Keratinocyte (primary cell): ENCODE results near the gene PTPRN2. TPM values are rescaled to one million over a fixed set of nuclear protein-coding genes. Genes with fewer than 3 reads are reported as not detected.

Source experiments
- DNase-seq: peaks from one replicate; pipeline ENCODE4 v3.0.0-alpha.2; 2011; ENCODE audit warnings: low read depth, missing footprints, low spot score
- FAIRE-seq: peaks from 2 replicates; lab custom pipeline; 2011; peaks lifted over from hg19 to GRCh38; lab: Jason Lieb, UNC
- H2AFZ ChIP-seq: 2 replicates; pipeline ENCODE4 v1.6.0; 2012; ENCODE audit warnings: low read length, control low read depth, inconsistent platforms; ENCODE audit not compliant: control insufficient read depth
- H3K27ac ChIP-seq: 2 replicates; pipeline ENCODE4 v1.5.1; 2011; ENCODE audit warnings: low read length; ENCODE audit not compliant: control insufficient read depth, insufficient read depth
- H3K27me3 ChIP-seq: 3 replicates; pipeline ENCODE4 v1.6.0; 2011; ENCODE audit warnings: low read length; ENCODE audit not compliant: control insufficient read depth, insufficient read depth; ENCODE audit errors: extremely low read depth
- H3K36me3 ChIP-seq, 2 experiments: 2 replicates in 1 of 2; 3 replicates in 1 of 2; pipeline ENCODE4 v1.5.1; 2011; ENCODE audit warnings: low read length in 2 of 2, mild to moderate bottlenecking in 1 of 2; ENCODE audit not compliant: control insufficient read depth in 2 of 2, insufficient read depth in 2 of 2; ENCODE audit errors: extremely low read depth in 1 of 2
- H3K4me1 ChIP-seq: 3 replicates; pipeline ENCODE4 v1.5.1; 2011; ENCODE audit warnings: low read length; ENCODE audit not compliant: control insufficient read depth, insufficient read depth; ENCODE audit errors: extremely low read depth
- H3K4me2 ChIP-seq: 3 replicates; pipeline ENCODE4 v1.6.0; 2011; ENCODE audit warnings: low read depth, low read length; ENCODE audit not compliant: control insufficient read depth, insufficient read depth; ENCODE audit errors: extremely low read depth
- H3K4me3 ChIP-seq, 3 experiments: fragments of 200-600 bp in 1 of 3; sonication (generic) in 1 of 3; 2 replicates in 2 of 3; 3 replicates in 1 of 3; pipeline ENCODE4 v1.5.1; 2011 to 2016; ENCODE audit warnings: low read length in 3 of 3, mild to moderate bottlenecking in 3 of 3, control low read depth in 2 of 3, inconsistent platforms in 1 of 3, low read depth in 1 of 3, mixed read lengths in 1 of 3, mixed run types in 1 of 3, moderate library complexity in 1 of 3; ENCODE audit not compliant: control insufficient read depth in 2 of 3, insufficient read depth in 2 of 3; ENCODE audit errors: extremely low read depth in 1 of 3
- H3K79me2 ChIP-seq: 2 replicates; pipeline ENCODE4 v1.6.0; 2012; ENCODE audit warnings: low read length; ENCODE audit not compliant: control insufficient read depth, insufficient read depth
- H3K9ac ChIP-seq: 3 replicates; pipeline ENCODE4 v1.6.0; 2011; ENCODE audit warnings: low read length; ENCODE audit not compliant: control insufficient read depth, insufficient read depth; ENCODE audit errors: extremely low read depth
- H3K9me1 ChIP-seq: 3 replicates; pipeline ENCODE4 v1.6.0; 2011; ENCODE audit warnings: low read length; ENCODE audit not compliant: control insufficient read depth, insufficient read depth; ENCODE audit errors: extremely low read depth
- H3K9me3 ChIP-seq: 2 replicates; pipeline ENCODE4 v1.5.1; 2012; ENCODE audit warnings: low read depth, low read length; ENCODE audit not compliant: control insufficient read depth
- H4K20me1 ChIP-seq: 3 replicates; pipeline ENCODE4 v1.6.0; 2011; ENCODE audit warnings: low read length; ENCODE audit not compliant: control insufficient read depth, insufficient read depth; ENCODE audit errors: extremely low read depth
- EZH2 ChIP-seq: IDR thresholded peaks from one replicate; pipeline ENCODE4 v1.6.1; 2012; ENCODE audit warnings: inconsistent platforms, mild to moderate bottlenecking, low read length, moderate library complexity
- dilution Hi-C: fragments of 300-500 bp; cut with MboI; formaldehyde crosslinking; loops from one replicate; pipeline ENCODE4 v1.7.0; 2020; ENCODE audit warnings: low sequenced_read_pairs; ENCODE audit not compliant: extremely low pct_ligation_motif_present
- polyA plus RNA-seq, 5 experiments: library from polyadenylated mRNA; depleted of rRNA in 3 of 5; stranded (reverse) in 3 of 5; stranded (forward) in 1 of 5; unstranded in 1 of 5; fragments of >200 nt; gene quantifications; 1 replicate in 1 of 5; 2 replicates in 3 of 5; 3 replicates in 1 of 5; pipeline versions ENCODE4 v1.2.1 to v1.2.3, GENCODE V29; 2011 to 2012; ENCODE audit warnings: missing spikeins in 2 of 5, low read depth in 1 of 5, low replicate concordance in 1 of 5
- TF ChIP-seq, protein P1 (sequence below), 3 experiments: IDR thresholded peaks in 1 of 3; conservative IDR thresholded peaks in 1 of 3; optimal IDR thresholded peaks in 1 of 3; 2 replicates in 2 of 3; 3 replicates in 1 of 3; pipeline versions ENCODE3 to v1.5.1; 2011; ENCODE audit warnings: low read length in 3 of 3, mild to moderate bottlenecking in 3 of 3, moderate library complexity in 2 of 3, control low read depth in 1 of 3, inconsistent platforms in 1 of 3; ENCODE audit not compliant: insufficient read depth in 2 of 3; ENCODE audit errors: extremely low read depth in 1 of 3

The PTPRN2 gene
- polyA plus RNA-seq, 1 donor (not counting 4 experiments of a cell fraction or from before 2014, with no cell fraction given) = not detected

DNA sequence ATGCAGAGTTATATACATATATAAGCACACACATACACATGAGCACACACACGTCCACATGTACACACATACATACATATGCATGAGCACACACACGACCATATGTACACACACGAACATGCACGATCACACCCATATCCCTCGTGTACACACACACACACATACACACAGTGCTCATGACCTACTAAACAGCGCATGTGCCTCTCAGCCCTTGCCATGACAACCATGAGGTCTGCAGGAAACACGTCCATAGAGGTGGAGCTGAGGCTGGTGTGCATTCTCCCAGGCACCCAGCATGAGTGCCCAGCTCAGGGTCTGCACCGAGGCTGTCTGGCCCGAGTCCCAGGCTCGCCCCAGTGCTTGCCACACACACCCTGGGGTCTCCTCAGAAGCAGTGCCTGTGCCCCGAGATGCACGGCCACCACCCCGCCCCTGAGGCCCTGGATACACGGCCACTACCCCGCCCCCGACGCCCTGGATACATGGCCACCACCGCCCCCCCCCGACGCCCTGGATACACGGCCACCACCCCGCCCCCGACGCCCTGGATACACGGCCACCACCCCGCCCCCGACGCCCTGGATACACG, 721.2 kb downstream of the PTPRN2 start:
- no peaks in the 10 kb centered on the region for H3K36me3 ChIP-seq
- TF ChIP-seq, protein P1, sequence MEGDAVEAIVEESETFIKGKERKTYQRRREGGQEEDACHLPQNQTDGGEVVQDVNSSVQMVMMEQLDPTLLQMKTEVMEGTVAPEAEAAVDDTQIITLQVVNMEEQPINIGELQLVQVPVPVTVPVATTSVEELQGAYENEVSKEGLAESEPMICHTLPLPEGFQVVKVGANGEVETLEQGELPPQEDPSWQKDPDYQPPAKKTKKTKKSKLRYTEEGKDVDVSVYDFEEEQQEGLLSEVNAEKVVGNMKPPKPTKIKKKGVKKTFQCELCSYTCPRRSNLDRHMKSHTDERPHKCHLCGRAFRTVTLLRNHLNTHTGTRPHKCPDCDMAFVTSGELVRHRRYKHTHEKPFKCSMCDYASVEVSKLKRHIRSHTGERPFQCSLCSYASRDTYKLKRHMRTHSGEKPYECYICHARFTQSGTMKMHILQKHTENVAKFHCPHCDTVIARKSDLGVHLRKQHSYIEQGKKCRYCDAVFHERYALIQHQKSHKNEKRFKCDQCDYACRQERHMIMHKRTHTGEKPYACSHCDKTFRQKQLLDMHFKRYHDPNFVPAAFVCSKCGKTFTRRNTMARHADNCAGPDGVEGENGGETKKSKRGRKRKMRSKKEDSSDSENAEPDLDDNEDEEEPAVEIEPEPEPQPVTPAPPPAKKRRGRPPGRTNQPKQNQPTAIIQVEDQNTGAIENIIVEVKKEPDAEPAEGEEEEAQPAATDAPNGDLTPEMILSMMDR (optimal IDR thresholded peaks at IDR 0.05 in 1 of 3, IDR thresholded peaks at IDR 0.05 in 1 of 3, conservative IDR thresholded peaks at IDR 0.05 in 1 of 3; ENCODE audit: extremely low read depth in 1 of 3, insufficient read depth in 2 of 3, low read length in 3 of 3) = no peak
- no peak for TF ChIP-seq EZH2
- H3K9me3 ChIP-seq = peaks cover 15% of the 10 kb centered on the region
- DNase-seq = no peak
- no peak for FAIRE-seq
- dilution Hi-C loops = no loop called here
- no peak overlapping the region for H2AFZ ChIP-seq
- no peaks in the 10 kb centered on the region for H4K20me1 ChIP-seq
- no peak overlapping the region for H3K4me3 ChIP-seq
- no peaks in the 10 kb centered on the region for H3K79me2 ChIP-seq
- no peaks in the 10 kb centered on the region for H3K9me1 ChIP-seq
- H3K4me1 ChIP-seq = no peaks in the 10 kb centered on the region
- H3K27ac ChIP-seq = no peak overlapping the region
- no peak overlapping the region for H3K4me2 ChIP-seq
- no peaks in the 10 kb centered on the region for H3K27me3 ChIP-seq
- H3K9ac ChIP-seq = no peak overlapping the region

DNA sequence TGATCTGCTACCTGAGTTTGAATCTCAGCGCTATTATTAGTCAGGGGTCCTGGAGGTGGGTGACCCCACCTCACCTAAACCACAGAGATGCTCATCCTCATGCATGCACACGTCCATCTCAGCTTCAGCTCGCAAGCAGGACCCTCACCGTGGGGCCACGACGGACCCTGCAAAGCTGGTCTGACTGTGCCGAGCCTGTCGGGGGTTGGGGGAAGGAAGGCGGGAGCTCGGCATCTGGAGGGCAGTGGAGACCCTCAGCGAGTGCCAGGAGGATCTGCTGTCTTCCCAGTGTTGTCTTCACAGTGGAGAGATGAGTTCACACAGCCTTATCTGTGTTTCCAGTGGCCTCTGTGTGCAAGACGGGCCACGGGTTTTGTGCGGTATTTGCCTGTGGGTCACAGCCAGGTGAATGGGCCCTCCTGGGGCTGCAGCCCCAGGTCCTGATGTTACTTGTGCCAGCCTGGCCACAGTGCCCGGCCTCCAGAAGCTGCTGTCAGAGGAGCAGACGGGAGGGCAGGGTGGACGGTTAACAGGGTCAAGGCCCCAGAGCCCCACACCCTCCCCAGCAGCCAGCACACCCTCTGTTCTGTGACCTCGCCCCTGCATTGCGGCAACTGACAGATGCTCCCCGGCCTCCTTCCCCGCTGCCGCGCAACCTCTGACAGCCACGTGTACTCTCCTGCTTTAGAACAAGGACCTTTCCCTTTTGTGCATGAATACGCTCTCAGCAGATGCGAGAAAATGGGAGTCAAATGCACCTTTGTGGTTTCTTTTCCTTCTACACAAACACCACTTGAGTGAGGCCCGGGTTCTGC, 722.1 kb downstream of the PTPRN2 start:
- Histone ChIP-seq H3K36me3 (no peaks in the 10 kb centered on the region), H2AFZ (no peak overlapping the region), H3K4me1 (no peaks in the 10 kb centered on the region), H3K79me2 (no peaks in the 10 kb centered on the region), H3K4me3 (no peak overlapping the region), H3K9me3 (peaks cover 15% of the 10 kb centered on the region), H3K27ac (no peak overlapping the region), H4K20me1 (no peaks in the 10 kb centered on the region), H3K9ac (no peak overlapping the region), H3K9me1 (no peaks in the 10 kb centered on the region), H3K27me3 (no peaks in the 10 kb centered on the region), H3K4me2 (no peak overlapping the region)
- dilution Hi-C loops = no loop called here
- DNase-seq (no peak), FAIRE-seq (no peak)
- TF ChIP-seq EZH2 = no peak
- TF ChIP-seq, protein P1 (optimal IDR thresholded peaks at IDR 0.05 in 1 of 3, IDR thresholded peaks at IDR 0.05 in 1 of 3, conservative IDR thresholded peaks at IDR 0.05 in 1 of 3; ENCODE audit: extremely low read depth in 1 of 3, insufficient read depth in 2 of 3, low read length in 3 of 3) = no peak
